ENCODE results near the gene CPNE5. TPM values are rescaled to one million over a fixed set of nuclear protein-coding genes. Genes with fewer than 3 reads are reported as not detected.
"Not testable (repeated sequence)": the region's sequence is repeated elsewhere in the genome, so short reads cannot be mapped to it uniquely, and the experiment has no call there.

Gene CPNE5
- total and polyA plus RNA-seq, 4 experiments from 2014 or later, result 0.47 to 2.7 (median 1.3) TPM

- no peaks in the 10 kb centered on the region for H3K9me3 Mint-ChIP-seq
Measured at GRCh38 chr6:36817176-36817817, 21.9 kb downstream of the CPNE5 start.

GRCh38 chr6:36815962-36816735 is 23.1 kb downstream of the CPNE5 start:
- POLR2A ChIA-PET (ENCODE audit: partially characterized antibody), result no interaction called here
- intact Hi-C loops (cut with micrococcal nuclease), result no loop called here

More at GRCh38 chr6:36817176-36817817, 21.9 kb downstream of the CPNE5 start:
- Mint-ChIP-seq H3K27me3 (peaks cover 0 to 2% of the 10 kb centered on the region in 2 donors), H3K36me3 (no peaks in the 10 kb centered on the region), H3K4me1 (no peaks in the 10 kb centered on the region), H3K4me3 (no peak overlapping the region), H3K27ac (peak overlapping the region in 1 of 7 donors; percentile 29)
- Histone ChIP-seq H3K4me3 (ENCODE audit: low read length in 2 of 2) (no peak overlapping the region), H3K27me3 (ENCODE audit: insufficient read depth, low read length) (no peaks in the 10 kb centered on the region), H3K9me3 (ENCODE audit: control insufficient read depth in 1 of 2, low read length in 2 of 2) (no peaks in the 10 kb centered on the region), H3K36me3 (ENCODE audit: insufficient read depth, low read length) (no peaks in the 10 kb centered on the region), H3K4me1 (ENCODE audit: insufficient read depth, low read length) (no peaks in the 10 kb centered on the region), H3K27ac (ENCODE audit: low read depth, low read length) (no peak overlapping the region)
- DNase-seq, result no peak
- ChIA-PET CTCF (ENCODE audit: partially characterized antibody) (interaction anchor here (1.3 kb wide), 1 partner anchor 31 kb away, joined by 4 read pairs; no protein-coding TSS in a partner anchor), POLR2A (ENCODE audit: partially characterized antibody) (no interaction called here)
- intact Hi-C loops (cut with micrococcal nuclease), result no loop called here

GRCh38 chr6:36814249-36814648 is 25.0 kb downstream of the CPNE5 start:
- Mint-ChIP-seq H3K36me3 (no peaks in the 10 kb centered on the region), H3K27ac (no peak overlapping the region), H3K9me3 (no peaks in the 10 kb centered on the region), H3K27me3 (peaks cover 0 to 1% of the 10 kb centered on the region in 2 donors), H3K4me1 (no peaks in the 10 kb centered on the region), H3K4me3 (no peak overlapping the region)
- ChIA-PET CTCF (ENCODE audit: partially characterized antibody) (no interaction called here), POLR2A (ENCODE audit: partially characterized antibody) (no interaction called here)
- DNase-seq, result no peak
- Histone ChIP-seq H3K27me3 (ENCODE audit: insufficient read depth, low read length) (no peaks in the 10 kb centered on the region), H3K4me3 (ENCODE audit: low read length in 2 of 2) (no peak overlapping the region), H3K9me3 (ENCODE audit: control insufficient read depth in 1 of 2, low read length in 2 of 2) (no peaks in the 10 kb centered on the region), H3K4me1 (ENCODE audit: insufficient read depth, low read length) (no peaks in the 10 kb centered on the region), H3K36me3 (ENCODE audit: insufficient read depth, low read length) (no peaks in the 10 kb centered on the region), H3K27ac (ENCODE audit: low read depth, low read length) (no peak overlapping the region)
- intact Hi-C loops (cut with micrococcal nuclease), result no loop called here

More at GRCh38 chr6:36815962-36816735, 23.1 kb downstream of the CPNE5 start:
- no peaks in the 10 kb centered on the region for H3K27me3 ChIP-seq (ENCODE audit: insufficient read depth, low read length)
- no peak overlapping the region for H3K4me3 ChIP-seq (ENCODE audit: low read length in 2 of 2)
- Mint-ChIP-seq H3K4me1 (no peaks in the 10 kb centered on the region), H3K27me3 (peaks cover 0 to 2% of the 10 kb centered on the region in 2 donors), H3K27ac (no peak overlapping the region), H3K4me3 (no peak overlapping the region), H3K36me3 (no peaks in the 10 kb centered on the region), H3K9me3 (no peaks in the 10 kb centered on the region)
- no peak for DNase-seq
- no peaks in the 10 kb centered on the region for H3K4me1 ChIP-seq (ENCODE audit: insufficient read depth, low read length)
- no peaks in the 10 kb centered on the region for H3K36me3 ChIP-seq (ENCODE audit: insufficient read depth, low read length)
- H3K27ac ChIP-seq (ENCODE audit: low read depth, low read length), result no peak overlapping the region
- H3K9me3 ChIP-seq (ENCODE audit: control insufficient read depth in 1 of 2, low read length in 2 of 2), result no peaks in the 10 kb centered on the region
- CTCF ChIA-PET (ENCODE audit: partially characterized antibody), result no interaction called here

- no peaks in the 10 kb centered on the region for H3K27me3 ChIP-seq (ENCODE audit: insufficient read depth, low read length)
- ChIA-PET POLR2A (ENCODE audit: partially characterized antibody) (no interaction called here), CTCF (ENCODE audit: partially characterized antibody) (no interaction called here)
- Mint-ChIP-seq H3K4me3 (no peak overlapping the region), H3K4me1 (no peaks in the 10 kb centered on the region), H3K27ac (no peak overlapping the region), H3K36me3 (no peaks in the 10 kb centered on the region), H3K9me3 (no peaks in the 10 kb centered on the region), H3K27me3 (peaks cover under 1 to 1% of the 10 kb centered on the region in 2 donors)
- no peak overlapping the region for H3K4me3 ChIP-seq (ENCODE audit: low read length in 2 of 2)
- intact Hi-C loops (cut with micrococcal nuclease), result no loop called here
- no peak overlapping the region for H3K27ac ChIP-seq (ENCODE audit: low read depth, low read length)
- no peaks in the 10 kb centered on the region for H3K4me1 ChIP-seq (ENCODE audit: insufficient read depth, low read length)
- no peaks in the 10 kb centered on the region for H3K9me3 ChIP-seq (ENCODE audit: control insufficient read depth in 1 of 2, low read length in 2 of 2)
- DNase-seq, result no peak
- no peaks in the 10 kb centered on the region for H3K36me3 ChIP-seq (ENCODE audit: insufficient read depth, low read length)
Measured at GRCh38 chr6:36813526-36813925, 25.7 kb downstream of the CPNE5 start.

GRCh38 chr6:36813047-36813446 is 26.2 kb downstream of the CPNE5 start:
- H3K36me3 ChIP-seq (ENCODE audit: insufficient read depth, low read length); H3K9me3 ChIP-seq (ENCODE audit: control insufficient read depth in 1 of 2, low read length in 2 of 2); H3K36me3 Mint-ChIP-seq; H3K4me1 ChIP-seq (ENCODE audit: insufficient read depth, low read length); H3K27ac ChIP-seq (ENCODE audit: low read depth, low read length); DNase-seq; H3K4me3 ChIP-seq (ENCODE audit: low read length in 2 of 2); POLR2A ChIA-PET (ENCODE audit: partially characterized antibody); CTCF ChIA-PET (ENCODE audit: partially characterized antibody); H3K27ac Mint-ChIP-seq; H3K27me3 Mint-ChIP-seq; H3K4me3 Mint-ChIP-seq; intact Hi-C loops (cut with micrococcal nuclease); H3K9me3 Mint-ChIP-seq; H3K4me1 Mint-ChIP-seq; H3K27me3 ChIP-seq (ENCODE audit: insufficient read depth, low read length): not testable (repeated sequence)

GRCh38 chr6:36809941-36810803 is 29.1 kb downstream of the CPNE5 start:
- intact Hi-C loops (cut with micrococcal nuclease), result no loop called here
- Mint-ChIP-seq H3K27me3 (peaks cover 3% of the 10 kb centered on the region in 2 donors), H3K4me3 (no peak overlapping the region), H3K4me1 (no peaks in the 10 kb centered on the region), H3K36me3 (no peaks in the 10 kb centered on the region), H3K27ac (no peak overlapping the region), H3K9me3 (no peaks in the 10 kb centered on the region)
- Histone ChIP-seq H3K4me3 (ENCODE audit: low read length in 2 of 2) (no peak overlapping the region), H3K27me3 (ENCODE audit: insufficient read depth, low read length) (no peaks in the 10 kb centered on the region), H3K36me3 (ENCODE audit: insufficient read depth, low read length) (no peaks in the 10 kb centered on the region), H3K4me1 (ENCODE audit: insufficient read depth, low read length) (no peaks in the 10 kb centered on the region), H3K27ac (ENCODE audit: low read depth, low read length) (no peak overlapping the region), H3K9me3 (ENCODE audit: control insufficient read depth in 1 of 2, low read length in 2 of 2) (no peaks in the 10 kb centered on the region)
- no peak for DNase-seq
- ChIA-PET POLR2A (ENCODE audit: partially characterized antibody) (no interaction called here), CTCF (ENCODE audit: partially characterized antibody) (no interaction called here)

GRCh38 chr6:36809156-36809555 is 30.1 kb downstream of the CPNE5 start:
- H3K4me1 Mint-ChIP-seq, result no peaks in the 10 kb centered on the region
- peak overlapping the region in 1 of 7 donors; percentile 53 for H3K27ac Mint-ChIP-seq
- H3K4me3 Mint-ChIP-seq, result no peak overlapping the region

More at GRCh38 chr6:36809156-36809555, 30.1 kb downstream of the CPNE5 start:
- H3K27me3 ChIP-seq (ENCODE audit: insufficient read depth, low read length), result no peaks in the 10 kb centered on the region
- Mint-ChIP-seq H3K27me3 (peaks cover 3% of the 10 kb centered on the region in 2 donors), H3K36me3 (no peaks in the 10 kb centered on the region), H3K9me3 (no peaks in the 10 kb centered on the region)
- no peak for DNase-seq
- intact Hi-C loops (cut with micrococcal nuclease), result no loop called here
- H3K36me3 ChIP-seq (ENCODE audit: insufficient read depth, low read length), result no peaks in the 10 kb centered on the region
- H3K4me1 ChIP-seq (ENCODE audit: insufficient read depth, low read length), result no peaks in the 10 kb centered on the region
- H3K27ac ChIP-seq (ENCODE audit: low read depth, low read length), result no peak overlapping the region
- ChIA-PET CTCF (ENCODE audit: partially characterized antibody) (no interaction called here), POLR2A (ENCODE audit: partially characterized antibody) (no interaction called here)
- no peaks in the 10 kb centered on the region for H3K9me3 ChIP-seq (ENCODE audit: control insufficient read depth in 1 of 2, low read length in 2 of 2)
- H3K4me3 ChIP-seq (ENCODE audit: low read length in 2 of 2), result no peak overlapping the region
